ENCODE data around the gene COL5A1. TPM values are rescaled to one million over a fixed set of nuclear protein-coding genes. Genes with fewer than 3 reads are reported as not detected.

Gene COL5A1
- total RNA-seq, 4 donors from 2014 or later, result 51.9 to 78.3 (median 62.4) TPM

- H3K27ac ChIP-seq, result no peak overlapping the region
- peak in 1 of 2 donors; percentile 4 for DNase-seq (ENCODE audit: low spot score in 2 of 2)
- H3K4me3 ChIP-seq, result no peak overlapping the region
- peaks cover 0 to 10% (median 0%) of the 10 kb centered on the region in 4 donors for H3K4me1 ChIP-seq
- no peak for TF ChIP-seq EP300 (IDR thresholded peaks at IDR 0.05)
- no peak for TF ChIP-seq POLR2A (IDR thresholded peaks at IDR 0.05)
- WGBS, 2 donors, result 95 to 96% methylated on average over 6 to 7 of the region's 8 CpGs
- no peaks in the 10 kb centered on the region for H3K27me3 ChIP-seq
- no peaks in the 10 kb centered on the region for H3K36me3 ChIP-seq
- peaks cover 0 to 5% (median 0%) of the 10 kb centered on the region in 4 donors for H3K9me3 ChIP-seq
Observed at GRCh38 chr9:134617246-134617645, 24.4 kb upstream of the COL5A1 start.

DNA sequence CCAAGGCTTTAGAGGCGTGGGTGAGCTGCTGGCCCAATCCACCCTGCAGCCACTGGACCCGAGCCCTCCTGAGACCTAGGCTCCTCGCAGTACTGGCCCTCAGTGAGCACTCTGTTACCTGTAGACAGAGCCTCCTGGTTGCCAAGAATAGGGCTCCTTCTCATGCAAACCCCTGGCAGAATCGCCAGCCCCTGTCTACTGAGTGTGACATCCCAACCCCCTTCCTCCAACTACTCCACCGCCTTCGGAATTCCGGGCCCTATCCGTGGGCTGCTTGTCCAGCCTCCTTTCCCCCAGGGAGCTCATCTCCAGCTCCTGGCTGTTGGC, 23.8 kb upstream of the COL5A1 start:
- TF ChIP-seq EP300 (IDR thresholded peaks at IDR 0.05) (no peak), CTCF (IDR thresholded peaks at IDR 0.05) (no peak), POLR2A (IDR thresholded peaks at IDR 0.05) (no peak)
- no peak overlapping the region for H3K4me3 ChIP-seq
- H3K9me3 ChIP-seq, result peaks cover 0 to 3% (median 0%) of the 10 kb centered on the region in 4 donors
- DNase-seq (ENCODE audit: low spot score in 2 of 2), result peak in 1 of 2 donors; percentile 1
- H3K36me3 ChIP-seq, result no peaks in the 10 kb centered on the region
- 52 to 64% methylated on average over 8 of the region's 8 CpGs for WGBS, 2 donors
- peaks cover 0 to 10% (median 0%) of the 10 kb centered on the region in 4 donors for H3K4me1 ChIP-seq
- H3K27me3 ChIP-seq, result no peaks in the 10 kb centered on the region
- H3K27ac ChIP-seq, result no peak overlapping the region

DNA sequence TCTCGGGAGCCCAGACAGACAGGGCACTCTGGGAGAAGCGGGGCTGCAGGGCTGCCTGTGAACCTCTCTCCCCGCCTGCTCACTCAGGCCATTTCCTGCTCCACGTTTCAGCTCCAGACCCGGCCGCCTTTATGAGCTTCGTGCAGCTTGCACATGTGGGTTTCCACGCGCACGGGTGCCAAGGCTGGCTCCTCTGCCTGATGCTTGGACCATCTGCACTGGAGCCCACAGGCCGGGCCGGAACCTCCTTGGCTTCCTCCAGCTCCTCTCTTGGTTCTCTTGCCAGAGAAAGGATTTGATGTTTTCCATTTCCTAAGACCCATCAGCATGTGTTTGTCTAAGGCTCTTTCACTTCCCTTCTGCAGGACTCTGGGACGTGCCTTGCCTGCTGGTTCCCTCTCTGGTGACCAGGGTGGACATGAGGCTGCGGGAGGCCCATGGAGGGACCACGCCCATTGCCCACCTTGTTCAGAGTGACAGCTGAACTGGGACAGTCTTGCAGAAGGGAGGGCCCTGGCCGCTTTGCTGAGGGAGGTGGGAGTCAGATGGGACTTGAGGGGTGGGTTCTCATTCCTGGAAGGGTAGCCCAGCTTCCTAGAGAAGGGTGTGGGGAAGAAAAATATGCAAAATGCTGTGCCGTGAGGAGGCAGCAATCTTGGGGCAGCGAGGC, 23.3 kb upstream of the COL5A1 start:
- Histone ChIP-seq H3K36me3 (no peaks in the 10 kb centered on the region), H3K4me1 (peaks cover 0 to 10% (median 0%) of the 10 kb centered on the region in 4 donors), H3K27ac (no peak overlapping the region), H3K4me3 (no peak overlapping the region), H3K9me3 (no peaks in the 10 kb centered on the region), H3K27me3 (no peaks in the 10 kb centered on the region)
- peak in 1 of 2 donors; percentile 17 for DNase-seq (ENCODE audit: low spot score in 2 of 2)
- TF ChIP-seq POLR2A (IDR thresholded peaks at IDR 0.05) (no peak), CTCF (IDR thresholded peaks at IDR 0.05) (no peak), EP300 (IDR thresholded peaks at IDR 0.05) (no peak)
- 54 to 58% methylated on average over 18 of the region's 18 CpGs for WGBS, 2 donors

- no peak overlapping the region for H3K4me3 ChIP-seq
- H3K36me3 ChIP-seq, result no peaks in the 10 kb centered on the region
- peaks cover 0 to 10% (median 0%) of the 10 kb centered on the region in 4 donors for H3K4me1 ChIP-seq
- 88 to 96% methylated on average over 10 to 13 of the region's 13 CpGs for WGBS, 2 donors
- H3K27me3 ChIP-seq, result no peaks in the 10 kb centered on the region
- no peak for TF ChIP-seq POLR2A (IDR thresholded peaks at IDR 0.05)
- no peak for TF ChIP-seq CTCF (IDR thresholded peaks at IDR 0.05)
- no peak for TF ChIP-seq EP300 (IDR thresholded peaks at IDR 0.05)
- no peaks in the 10 kb centered on the region for H3K9me3 ChIP-seq
- no peak overlapping the region for H3K27ac ChIP-seq
- DNase-seq (ENCODE audit: low spot score in 2 of 2), result peak in 1 of 2 donors; percentile 7
Observed at GRCh38 chr9:134618833-134619447, 22.7 kb upstream of the COL5A1 start.

DNA sequence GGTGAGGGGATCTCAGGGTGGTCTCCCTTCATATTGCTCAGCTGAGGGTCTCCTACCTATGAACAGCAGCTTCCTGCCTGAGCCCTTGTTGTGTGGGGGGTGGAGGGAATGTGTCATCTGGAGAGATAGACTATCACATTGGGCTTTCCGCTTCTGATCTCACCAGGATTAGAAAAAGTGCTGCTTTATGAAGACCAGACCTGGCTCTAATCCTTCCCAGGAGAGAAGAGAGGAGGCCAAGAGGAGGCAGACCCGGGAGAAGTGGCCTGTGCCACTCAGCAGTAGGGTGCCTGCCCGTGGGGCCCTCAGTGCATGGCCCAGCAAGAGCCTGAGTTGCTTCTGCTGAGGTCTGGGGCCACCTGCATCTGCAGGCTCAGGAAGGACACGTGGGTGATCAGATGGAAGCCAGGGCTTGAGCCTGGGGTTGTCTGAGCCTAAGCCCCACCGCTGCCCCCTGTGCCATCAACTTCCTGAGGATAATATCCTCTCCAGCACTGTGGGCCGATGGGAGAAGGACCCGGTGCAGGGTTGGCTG, 22.1 kb upstream of the COL5A1 start:
- Histone ChIP-seq H3K36me3 (no peaks in the 10 kb centered on the region), H3K27me3 (no peaks in the 10 kb centered on the region), H3K27ac (no peak overlapping the region), H3K4me1 (peaks cover 0 to 14% (median 0%) of the 10 kb centered on the region in 4 donors), H3K4me3 (no peak overlapping the region), H3K9me3 (no peaks in the 10 kb centered on the region)
- WGBS, 2 donors, result 86 to 88% methylated on average over 7 of the region's 7 CpGs
- DNase-seq (ENCODE audit: low spot score in 2 of 2), result peak in 1 of 2 donors; percentile 6
- TF ChIP-seq EP300 (IDR thresholded peaks at IDR 0.05), result no peak
- no peak for TF ChIP-seq CTCF (IDR thresholded peaks at IDR 0.05)
- TF ChIP-seq POLR2A (IDR thresholded peaks at IDR 0.05), result no peak

All from tibial nerve (tissue), 4 donors.